OCI-LY1 (cell line): ENCODE measurements around the gene RBBP8.

ENCODE experiments used
- CTCF ChIP-seq: fragments of 200-600 bp; sonication (generic), shearing (Covaris generic); IDR thresholded peaks from 2 replicates; pipeline ENCODE4 v1.5.1; 2017; ENCODE audit warnings: mild to moderate bottlenecking, antibody characterized with exemption, low read length, moderate library complexity, mixed read lengths
- EZH2 ChIP-seq: fragments of 200-600 bp; sonication (generic), shearing (Covaris generic); IDR thresholded peaks from 2 replicates; pipeline ENCODE4 v1.8.0; 2017; ENCODE audit warnings: borderline replicate concordance, mixed run types, mild to moderate bottlenecking, antibody characterized with exemption, low read length, moderate library complexity, mixed read lengths

DNA sequence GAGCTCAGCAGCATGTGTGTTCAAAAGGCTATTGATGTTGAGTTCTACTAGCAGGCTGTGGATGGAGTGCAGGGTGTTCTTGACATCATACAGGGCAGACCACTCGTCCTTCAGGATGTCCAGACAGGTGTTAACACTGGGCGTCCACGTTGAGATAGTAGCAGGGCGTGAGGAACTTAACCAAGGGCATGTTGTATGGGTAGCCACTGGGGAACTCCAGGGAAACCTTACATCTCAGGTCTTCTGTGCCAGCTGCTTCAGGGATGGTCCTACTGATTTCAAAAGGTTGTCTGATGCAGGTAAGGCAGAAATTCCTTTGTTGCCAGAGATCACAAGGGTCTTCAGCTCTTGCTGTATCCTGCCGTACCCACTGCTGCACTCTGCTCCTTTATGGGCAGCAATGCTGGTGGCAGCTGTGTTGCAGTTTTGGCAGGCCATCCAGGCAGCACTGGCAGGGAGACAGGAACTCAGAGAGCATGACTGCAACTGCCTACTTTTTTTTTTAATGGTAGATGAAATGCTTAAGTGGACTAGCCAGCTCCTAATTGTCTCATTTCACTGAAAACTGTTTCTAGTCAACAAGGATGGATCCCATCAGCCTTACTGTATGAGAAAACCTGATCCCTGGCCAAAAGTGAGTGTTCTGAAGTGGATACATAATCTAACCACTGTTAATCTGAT, 32.4 kb upstream of the RBBP8 start:
- TF ChIP-seq CTCF (no peak), EZH2 (no peak)
